Uterus (tissue), 4 donors: ENCODE measurements around the gene PRR27. TPM values are rescaled to one million over a fixed set of nuclear protein-coding genes. Genes with fewer than 3 reads are reported as not detected.

ENCODE experiments used
- DNase-seq, 2 donors: peaks; one replicate each; pipeline ENCODE4 v3.0.0-alpha.2; 2019 to 2020
- H3K27ac ChIP-seq, 2 donors: fragments of 200-600 bp; sonication (generic); 1 replicate in 1 of 2; 2 replicates in 1 of 2; pipeline ENCODE4 v1.5.1; 2016 to 2018
- H3K27me3 ChIP-seq, 2 donors: fragments of 200-600 bp; sonication (generic); one replicate each; pipeline ENCODE4 v1.5.1; 2018 to 2019; ENCODE audit warnings: control low read depth in 1 of 2
- H3K36me3 ChIP-seq, 2 donors: fragments of 200-600 bp; sonication (generic); one replicate each; pipeline ENCODE4 v1.5.1; 2019; ENCODE audit warnings: control low read depth in 1 of 2
- H3K4me1 ChIP-seq, 2 donors: fragments of 200-600 bp; sonication (generic); one replicate each; pipeline ENCODE4 v1.5.1; 2018 to 2019; ENCODE audit warnings: control low read depth in 1 of 2
- H3K4me3 ChIP-seq, 2 donors: fragments of 200-600 bp; sonication (generic); 1 replicate in 1 of 2; 2 replicates in 1 of 2; pipeline ENCODE4 v1.5.1; 2018 to 2019; ENCODE audit warnings: mild to moderate bottlenecking in 1 of 2
- H3K9me3 ChIP-seq, 2 donors: fragments of 200-600 bp; sonication (generic); one replicate each; pipeline ENCODE4 v1.5.1; 2019; ENCODE audit warnings: control low read depth in 1 of 2
- POLR2A ChIP-seq, 2 donors: fragments of 450-650 bp; IDR thresholded peaks; one replicate each; pipeline ENCODE4 v1.6.1; 2016; ENCODE audit warnings: antibody characterized with exemption in 2 of 2, mild to moderate bottlenecking in 1 of 2, moderate library complexity in 1 of 2
- intact Hi-C: fragments of 100-400 bp; cut with DNase I; formaldehyde crosslinking; loops from one replicate; pipeline ENCODE4 v1.15.1; 2023; ENCODE audit warnings: low total_unique reads
- total RNA-seq, 4 donors: library from RNA; depleted of rRNA in 3 of 4; stranded (reverse); fragments of >200 nt in 3 of 4; gene quantifications; one replicate each; pipeline versions ENCODE4 v1.1.0 to v1.2.4, GENCODE V29; 2014 to 2023
- TF ChIP-seq, protein P1 (sequence below), 4 experiments: fragments of 200-600 bp in 2 of 4; fragments of 450-650 bp in 2 of 4; sonication (generic) in 2 of 4; IDR thresholded peaks; one replicate each; pipeline ENCODE4 v1.5.1; 2016 to 2019; ENCODE audit warnings: antibody characterized with exemption in 4 of 4, mild to moderate bottlenecking in 2 of 4, moderate library complexity in 1 of 4
- donor health status: DM: yes; HTN: yes; CAD: no.

The PRR27 gene
- total RNA-seq, 4 donors from 2014 or later, result not detected

GRCh38 chr4:70183168-70183939, 29.3 kb downstream of the PRR27 start:
- Histone ChIP-seq H3K4me1 (no peaks in the 10 kb centered on the region), H3K9me3 (no peaks in the 10 kb centered on the region), H3K27ac (no peak overlapping the region), H3K36me3 (no peaks in the 10 kb centered on the region), H3K27me3 (no peaks in the 10 kb centered on the region), H3K4me3 (no peak overlapping the region)
- no peak for DNase-seq
- intact Hi-C loops, result no loop called here
- no peak for TF ChIP-seq POLR2A (IDR thresholded peaks at IDR 0.05)
- TF ChIP-seq, protein P1, sequence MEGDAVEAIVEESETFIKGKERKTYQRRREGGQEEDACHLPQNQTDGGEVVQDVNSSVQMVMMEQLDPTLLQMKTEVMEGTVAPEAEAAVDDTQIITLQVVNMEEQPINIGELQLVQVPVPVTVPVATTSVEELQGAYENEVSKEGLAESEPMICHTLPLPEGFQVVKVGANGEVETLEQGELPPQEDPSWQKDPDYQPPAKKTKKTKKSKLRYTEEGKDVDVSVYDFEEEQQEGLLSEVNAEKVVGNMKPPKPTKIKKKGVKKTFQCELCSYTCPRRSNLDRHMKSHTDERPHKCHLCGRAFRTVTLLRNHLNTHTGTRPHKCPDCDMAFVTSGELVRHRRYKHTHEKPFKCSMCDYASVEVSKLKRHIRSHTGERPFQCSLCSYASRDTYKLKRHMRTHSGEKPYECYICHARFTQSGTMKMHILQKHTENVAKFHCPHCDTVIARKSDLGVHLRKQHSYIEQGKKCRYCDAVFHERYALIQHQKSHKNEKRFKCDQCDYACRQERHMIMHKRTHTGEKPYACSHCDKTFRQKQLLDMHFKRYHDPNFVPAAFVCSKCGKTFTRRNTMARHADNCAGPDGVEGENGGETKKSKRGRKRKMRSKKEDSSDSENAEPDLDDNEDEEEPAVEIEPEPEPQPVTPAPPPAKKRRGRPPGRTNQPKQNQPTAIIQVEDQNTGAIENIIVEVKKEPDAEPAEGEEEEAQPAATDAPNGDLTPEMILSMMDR (IDR thresholded peaks at IDR 0.05), result no peak

GRCh38 chr4:70183940-70184246, 29.9 kb downstream of the PRR27 start:
- Histone ChIP-seq H3K9me3 (no peaks in the 10 kb centered on the region), H3K36me3 (no peaks in the 10 kb centered on the region), H3K27me3 (no peaks in the 10 kb centered on the region), H3K27ac (no peak overlapping the region), H3K4me1 (no peaks in the 10 kb centered on the region), H3K4me3 (no peak overlapping the region)
- intact Hi-C loops, result no loop called here
- TF ChIP-seq, protein P1 (IDR thresholded peaks at IDR 0.05), result no peak
- no peak for TF ChIP-seq POLR2A (IDR thresholded peaks at IDR 0.05)
- no peak for DNase-seq

DNA sequence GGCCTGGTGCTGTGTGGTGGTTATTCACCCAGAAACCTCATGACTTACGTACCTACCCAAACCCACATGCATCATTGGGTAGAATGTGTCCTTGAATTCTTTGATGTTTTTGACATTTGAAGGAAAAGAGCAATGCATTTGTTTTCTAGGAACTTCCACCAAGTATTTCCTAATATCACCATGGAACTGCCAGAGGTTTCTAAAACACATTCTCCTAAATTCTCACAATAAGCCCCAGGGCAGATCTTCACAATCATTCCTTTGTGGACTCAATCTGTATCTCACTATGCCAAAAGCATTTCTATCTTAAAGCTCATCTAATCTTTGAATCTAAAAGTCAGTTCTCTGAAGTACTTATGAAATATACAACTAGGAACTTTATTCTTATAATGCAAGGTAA, 33.2 kb downstream of the PRR27 start:
- Histone ChIP-seq H3K27me3 (no peaks in the 10 kb centered on the region), H3K27ac (no peak overlapping the region), H3K4me3 (no peak overlapping the region), H3K9me3 (no peaks in the 10 kb centered on the region), H3K36me3 (no peaks in the 10 kb centered on the region), H3K4me1 (no peaks in the 10 kb centered on the region)
- TF ChIP-seq, protein P1 (IDR thresholded peaks at IDR 0.05), result no peak
- TF ChIP-seq POLR2A (IDR thresholded peaks at IDR 0.05), result no peak
- intact Hi-C loops, result no loop called here
- DNase-seq, result no peak

GRCh38 chr4:70190579-70190978, 36.5 kb downstream of the PRR27 start:
- Histone ChIP-seq H3K4me3 (no peak overlapping the region), H3K27ac (no peak overlapping the region), H3K27me3 (no peaks in the 10 kb centered on the region), H3K4me1 (no peaks in the 10 kb centered on the region), H3K36me3 (no peaks in the 10 kb centered on the region), H3K9me3 (no peaks in the 10 kb centered on the region)
- TF ChIP-seq, protein P1 (IDR thresholded peaks at IDR 0.05), result no peak
- TF ChIP-seq POLR2A (IDR thresholded peaks at IDR 0.05), result no peak
- intact Hi-C loops, result no loop called here
- no peak for DNase-seq

DNA sequence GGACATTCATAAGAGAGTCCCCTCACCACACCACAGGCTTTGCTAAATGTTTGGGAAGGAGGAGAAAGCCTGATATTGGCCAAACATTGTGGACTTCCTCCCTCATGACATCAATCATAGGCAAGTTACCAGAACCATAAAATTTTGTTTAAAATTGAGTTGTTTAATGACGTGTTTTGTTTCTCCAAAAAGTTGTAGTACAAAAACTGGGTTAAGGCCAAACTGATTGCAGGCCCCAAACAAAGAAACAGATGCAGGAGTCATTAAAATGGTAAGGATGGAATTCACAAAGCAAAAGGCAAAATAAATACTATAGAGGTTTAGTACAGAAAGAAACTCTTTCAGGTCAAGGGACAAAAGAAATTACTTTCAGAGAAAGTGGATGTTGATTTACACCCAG, 37.6 kb downstream of the PRR27 start:
- no peak for TF ChIP-seq POLR2A (IDR thresholded peaks at IDR 0.05)
- TF ChIP-seq, protein P1 (IDR thresholded peaks at IDR 0.05), result no peak
- Histone ChIP-seq H3K27me3 (no peaks in the 10 kb centered on the region), H3K36me3 (no peaks in the 10 kb centered on the region), H3K4me3 (no peak overlapping the region), H3K9me3 (no peaks in the 10 kb centered on the region), H3K4me1 (no peaks in the 10 kb centered on the region), H3K27ac (no peak overlapping the region)
- no peak for DNase-seq
- intact Hi-C loops, result no loop called here
